ENCODE results near the gene KCNG2.

Gene KCNG2

DNA sequence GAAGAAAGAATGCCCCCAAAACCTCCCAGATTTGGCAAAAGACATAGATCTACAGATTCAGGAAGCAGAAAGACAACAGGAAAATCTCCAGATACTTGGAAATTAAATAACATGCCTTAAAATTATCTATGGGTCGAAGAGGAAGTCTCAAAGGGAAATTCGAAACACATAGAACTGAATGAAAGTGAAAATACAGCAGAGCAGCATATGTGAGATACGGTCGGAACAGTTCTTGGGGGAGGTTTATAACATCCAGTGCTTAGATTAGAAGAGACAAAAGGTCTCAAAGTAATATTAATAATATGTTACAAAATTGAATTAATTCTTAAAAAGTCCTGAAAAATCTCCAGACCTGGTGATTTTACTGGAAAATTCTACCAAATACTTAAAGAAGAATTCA, 14.3 kb downstream of the KCNG2 start:
- no peaks in the 10 kb centered on the region for H3K4me1 ChIP-seq (ENCODE audit: insufficient read depth, low read length, poor library complexity, severe bottlenecking)
- no peaks in the 10 kb centered on the region for H3K79me2 ChIP-seq (ENCODE audit: insufficient read depth, low read length)
- H3K9me3 ChIP-seq (ENCODE audit: insufficient read depth, low read depth, low read length) = peaks cover 23% of the 10 kb centered on the region; the same call in 1 of the 2 replicates
- no peak for TF ChIP-seq EZH2phosphoT487 (IDR thresholded peaks at IDR 0.05; ENCODE audit: borderline replicate concordance)
- TF ChIP-seq, protein P1, sequence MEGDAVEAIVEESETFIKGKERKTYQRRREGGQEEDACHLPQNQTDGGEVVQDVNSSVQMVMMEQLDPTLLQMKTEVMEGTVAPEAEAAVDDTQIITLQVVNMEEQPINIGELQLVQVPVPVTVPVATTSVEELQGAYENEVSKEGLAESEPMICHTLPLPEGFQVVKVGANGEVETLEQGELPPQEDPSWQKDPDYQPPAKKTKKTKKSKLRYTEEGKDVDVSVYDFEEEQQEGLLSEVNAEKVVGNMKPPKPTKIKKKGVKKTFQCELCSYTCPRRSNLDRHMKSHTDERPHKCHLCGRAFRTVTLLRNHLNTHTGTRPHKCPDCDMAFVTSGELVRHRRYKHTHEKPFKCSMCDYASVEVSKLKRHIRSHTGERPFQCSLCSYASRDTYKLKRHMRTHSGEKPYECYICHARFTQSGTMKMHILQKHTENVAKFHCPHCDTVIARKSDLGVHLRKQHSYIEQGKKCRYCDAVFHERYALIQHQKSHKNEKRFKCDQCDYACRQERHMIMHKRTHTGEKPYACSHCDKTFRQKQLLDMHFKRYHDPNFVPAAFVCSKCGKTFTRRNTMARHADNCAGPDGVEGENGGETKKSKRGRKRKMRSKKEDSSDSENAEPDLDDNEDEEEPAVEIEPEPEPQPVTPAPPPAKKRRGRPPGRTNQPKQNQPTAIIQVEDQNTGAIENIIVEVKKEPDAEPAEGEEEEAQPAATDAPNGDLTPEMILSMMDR (conservative IDR thresholded peaks at IDR 0.05; ENCODE audit: low read length) = no peak
- H3K4me3 ChIP-seq (ENCODE audit: low read length, poor library complexity, severe bottlenecking) = no peak overlapping the region
- H2AFZ ChIP-seq (ENCODE audit: low read length) = no peak overlapping the region
- H3K4me2 ChIP-seq (ENCODE audit: low read depth, low read length, poor library complexity, severe bottlenecking) = no peak overlapping the region
- no peaks in the 10 kb centered on the region for H3F3A ChIP-seq (ENCODE audit: low read depth)
- H3K9me2 ChIP-seq (replicated peaks; ENCODE audit: low read depth, low read length) = no peaks in the 10 kb centered on the region
- H3K36me3 ChIP-seq (ENCODE audit: insufficient read depth, low read length) = no peaks in the 10 kb centered on the region
- H3K27me3 ChIP-seq (ENCODE audit: insufficient read depth, low read length, poor library complexity, severe bottlenecking) = no peaks in the 10 kb centered on the region
- no peak overlapping the region for H3K9ac ChIP-seq (ENCODE audit: low read depth, low read length, poor library complexity, severe bottlenecking)
- no peaks in the 10 kb centered on the region for H4K20me1 ChIP-seq (ENCODE audit: insufficient read depth, low read length, poor library complexity, severe bottlenecking)

DNA sequence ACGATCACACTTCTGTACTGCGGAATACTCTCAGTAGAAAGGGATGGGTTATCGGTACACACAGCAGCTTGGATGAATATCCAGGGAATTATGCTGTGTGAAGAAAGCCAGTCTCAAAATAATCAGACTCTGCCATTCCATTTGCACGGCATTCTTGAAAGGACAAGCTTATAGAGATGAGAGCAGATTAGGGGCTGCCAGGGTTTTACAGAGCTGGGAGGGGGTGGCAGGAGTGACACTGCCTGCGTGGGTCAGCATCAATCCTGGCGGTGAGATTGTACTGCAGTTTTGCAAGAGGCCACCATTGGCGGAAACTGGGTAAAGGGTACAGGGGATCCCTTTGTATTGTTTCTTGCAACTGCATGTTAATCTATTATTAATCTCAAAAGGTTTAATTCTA, 16.6 kb downstream of the KCNG2 start:
- TF ChIP-seq, protein P1 (conservative IDR thresholded peaks at IDR 0.05; ENCODE audit: low read length) = no peak
- no peak for TF ChIP-seq EZH2phosphoT487 (IDR thresholded peaks at IDR 0.05; ENCODE audit: borderline replicate concordance)
- Histone ChIP-seq H3K4me2 (ENCODE audit: low read depth, low read length, poor library complexity, severe bottlenecking) (no peak overlapping the region), H3K9ac (ENCODE audit: low read depth, low read length, poor library complexity, severe bottlenecking) (no peak overlapping the region), H3K4me3 (ENCODE audit: low read length, poor library complexity, severe bottlenecking) (no peak overlapping the region), H4K20me1 (ENCODE audit: insufficient read depth, low read length, poor library complexity, severe bottlenecking) (no peaks in the 10 kb centered on the region), H3K9me2 (replicated peaks; ENCODE audit: low read depth, low read length) (no peaks in the 10 kb centered on the region), H3F3A (ENCODE audit: low read depth) (no peaks in the 10 kb centered on the region), H2AFZ (ENCODE audit: low read length) (no peak overlapping the region), H3K79me2 (ENCODE audit: insufficient read depth, low read length) (no peaks in the 10 kb centered on the region), H3K27me3 (ENCODE audit: insufficient read depth, low read length, poor library complexity, severe bottlenecking) (no peaks in the 10 kb centered on the region), H3K36me3 (ENCODE audit: insufficient read depth, low read length) (no peaks in the 10 kb centered on the region), H3K4me1 (ENCODE audit: insufficient read depth, low read length, poor library complexity, severe bottlenecking) (no peaks in the 10 kb centered on the region), H3K9me3 (ENCODE audit: insufficient read depth, low read depth, low read length) (peaks cover 33% of the 10 kb centered on the region; the same call in 1 of the 2 replicates)

DNA sequence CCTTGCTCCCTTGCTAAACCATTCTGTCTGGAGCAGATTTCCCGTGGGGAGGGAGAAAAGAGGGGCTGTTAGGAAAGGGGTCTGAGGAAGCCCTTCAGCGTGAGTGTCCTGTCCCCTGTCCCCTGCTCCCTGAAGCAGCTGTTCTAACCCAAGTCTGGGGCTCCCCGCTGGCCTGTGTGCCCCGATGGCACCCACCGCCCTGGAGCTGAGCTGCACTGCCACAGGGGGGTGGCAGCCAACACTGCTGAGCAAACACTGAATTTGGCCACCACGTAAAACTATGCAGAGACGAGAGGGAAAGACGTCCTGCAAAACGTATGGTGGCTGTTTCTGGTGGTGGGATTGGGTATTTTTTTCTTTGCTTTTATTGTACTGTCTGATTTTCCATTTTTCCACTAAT, 17.9 kb downstream of the KCNG2 start:
- Histone ChIP-seq H3K4me3 (ENCODE audit: low read length, poor library complexity, severe bottlenecking) (no peak overlapping the region), H3K27me3 (ENCODE audit: insufficient read depth, low read length, poor library complexity, severe bottlenecking) (no peaks in the 10 kb centered on the region), H3K9me2 (replicated peaks; ENCODE audit: low read depth, low read length) (no peaks in the 10 kb centered on the region), H3K4me2 (ENCODE audit: low read depth, low read length, poor library complexity, severe bottlenecking) (no peak overlapping the region), H3K9ac (ENCODE audit: low read depth, low read length, poor library complexity, severe bottlenecking) (no peak overlapping the region), H3K9me3 (ENCODE audit: insufficient read depth, low read depth, low read length) (peaks cover 30% of the 10 kb centered on the region; the same call in 1 of the 2 replicates), H2AFZ (ENCODE audit: low read length) (no peak overlapping the region), H3K4me1 (ENCODE audit: insufficient read depth, low read length, poor library complexity, severe bottlenecking) (no peaks in the 10 kb centered on the region), H4K20me1 (ENCODE audit: insufficient read depth, low read length, poor library complexity, severe bottlenecking) (no peaks in the 10 kb centered on the region), H3F3A (ENCODE audit: low read depth) (no peaks in the 10 kb centered on the region), H3K36me3 (ENCODE audit: insufficient read depth, low read length) (no peaks in the 10 kb centered on the region), H3K79me2 (ENCODE audit: insufficient read depth, low read length) (no peaks in the 10 kb centered on the region)
- no peak for TF ChIP-seq EZH2phosphoT487 (IDR thresholded peaks at IDR 0.05; ENCODE audit: borderline replicate concordance)
- TF ChIP-seq, protein P1 (conservative IDR thresholded peaks at IDR 0.05; ENCODE audit: low read length) = no peak

Measured in Loucy (cell line).